ENCODE data around the gene ENTR1. TPM values are rescaled to one million over a fixed set of nuclear protein-coding genes. Genes with fewer than 3 reads are reported as not detected.

ENTR1 gene
- total and polyA plus RNA-seq, 2 of the 13 experiments (the other 11 are each of a cell fraction or from before 2014, with no cell fraction given), result 70.1 to 76.4 TPM

DNA sequence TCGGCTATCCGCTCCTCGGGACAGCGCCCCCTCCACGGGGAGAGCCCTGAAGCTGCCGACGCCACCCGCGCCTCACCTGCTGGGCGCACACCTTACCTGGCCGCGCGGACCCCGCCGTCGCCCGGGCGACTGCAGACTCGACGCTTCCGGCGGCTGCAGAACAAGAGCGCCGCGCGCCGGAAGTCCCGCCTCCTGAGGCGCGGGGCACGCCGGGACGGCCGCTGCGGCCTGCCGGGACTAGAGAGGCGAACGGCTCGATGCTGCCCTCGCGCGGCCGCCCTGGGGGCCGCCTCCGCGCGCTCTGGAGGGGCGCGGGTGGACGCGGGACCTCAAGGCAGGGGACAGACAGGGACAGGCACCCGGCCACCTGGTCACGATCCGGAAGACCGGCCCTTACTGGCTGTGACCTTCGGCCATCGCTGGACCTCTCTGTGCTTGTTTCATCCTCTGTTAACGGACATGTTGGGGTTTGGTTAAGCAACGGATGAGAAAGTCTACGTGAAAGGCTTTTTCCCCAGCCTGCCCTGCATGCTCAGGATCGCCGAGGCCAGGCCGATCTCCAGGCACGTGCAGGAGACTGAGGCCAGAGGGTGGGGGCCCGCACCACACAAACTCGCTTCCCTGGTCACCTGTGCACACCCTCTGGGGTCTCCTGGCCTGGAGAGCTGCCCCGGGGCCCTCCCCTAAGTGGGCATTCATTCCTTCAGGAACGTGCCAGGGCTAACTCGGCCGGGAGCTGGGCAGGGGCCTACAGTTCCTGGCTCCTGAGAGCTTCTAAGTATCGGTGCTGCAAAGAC lies 10.2 kb downstream of the ENTR1 start, which contains the start of gene SNAPC4 (continued):
- TF ChIP-seq SRSF1 (optimal IDR thresholded peaks at IDR 0.05; ENCODE audit: low read depth, low read length), result no peak
- no peak for TF ChIP-seq POLR2AphosphoS2 (IDR thresholded peaks at IDR 0.05; ENCODE audit: low read depth, low read length)
- TF ChIP-seq KDM3A (CRISPR knock-in tag; IDR thresholded peaks at IDR 0.05; ENCODE audit: low read depth), result 0 out of 2 replicates have a peak, but pooled peaks have one; percentile 62
- no peak for TF ChIP-seq ZBTB7B (CRISPR knock-in tag; IDR thresholded peaks at IDR 0.05)
- TF ChIP-seq, protein P1, sequence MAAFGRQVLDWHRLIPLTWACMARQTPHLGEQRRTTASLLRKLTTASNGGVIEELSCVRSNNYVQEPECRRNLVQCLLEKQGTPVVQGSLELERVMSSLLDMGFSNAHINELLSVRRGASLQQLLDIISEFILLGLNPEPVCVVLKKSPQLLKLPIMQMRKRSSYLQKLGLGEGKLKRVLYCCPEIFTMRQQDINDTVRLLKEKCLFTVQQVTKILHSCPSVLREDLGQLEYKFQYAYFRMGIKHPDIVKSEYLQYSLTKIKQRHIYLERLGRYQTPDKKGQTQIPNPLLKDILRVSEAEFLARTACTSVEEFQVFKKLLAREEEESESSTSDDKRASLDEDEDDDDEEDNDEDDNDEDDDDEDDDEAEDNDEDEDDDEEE (CRISPR knock-in tag; IDR thresholded peaks at IDR 0.05), result peak; percentile 70; the same call in 1 of the 2 replicates
- no peak for TF ChIP-seq RFXANK (CRISPR knock-in tag; IDR thresholded peaks at IDR 0.05)
- TF ChIP-seq ZFAT (CRISPR knock-in tag; conservative IDR thresholded peaks at IDR 0.05), result no peak
- TF ChIP-seq FOSL2 (CRISPR knock-in tag; IDR thresholded peaks at IDR 0.05), result no peak; the same call in 1 of the 2 replicates
- TF ChIP-seq, protein P2, sequence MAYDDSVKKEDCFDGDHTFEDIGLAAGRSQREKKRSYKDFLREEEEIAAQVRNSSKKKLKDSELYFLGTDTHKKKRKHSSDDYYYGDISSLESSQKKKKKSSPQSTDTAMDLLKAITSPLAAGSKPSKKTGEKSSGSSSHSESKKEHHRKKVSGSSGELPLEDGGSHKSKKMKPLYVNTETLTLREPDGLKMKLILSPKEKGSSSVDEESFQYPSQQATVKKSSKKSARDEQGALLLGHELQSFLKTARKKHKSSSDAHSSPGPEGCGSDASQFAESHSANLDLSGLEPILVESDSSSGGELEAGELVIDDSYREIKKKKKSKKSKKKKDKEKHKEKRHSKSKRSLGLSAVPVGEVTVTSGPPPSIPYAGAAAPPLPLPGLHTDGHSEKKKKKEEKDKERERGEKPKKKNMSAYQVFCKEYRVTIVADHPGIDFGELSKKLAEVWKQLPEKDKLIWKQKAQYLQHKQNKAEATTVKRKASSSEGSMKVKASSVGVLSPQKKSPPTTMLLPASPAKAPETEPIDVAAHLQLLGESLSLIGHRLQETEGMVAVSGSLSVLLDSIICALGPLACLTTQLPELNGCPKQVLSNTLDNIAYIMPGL (CRISPR knock-in tag; IDR thresholded peaks at IDR 0.05; ENCODE audit: borderline replicate concordance in 1 of 2, low read depth in 1 of 2), result peak; percentile 78 to 86; a peak in 3 of 4 replicates
- peak; percentile 47; the same call in 1 of the 2 replicates for TF ChIP-seq ZNF354B (CRISPR knock-in tag; IDR thresholded peaks at IDR 0.05)
- TF ChIP-seq, protein P3, sequence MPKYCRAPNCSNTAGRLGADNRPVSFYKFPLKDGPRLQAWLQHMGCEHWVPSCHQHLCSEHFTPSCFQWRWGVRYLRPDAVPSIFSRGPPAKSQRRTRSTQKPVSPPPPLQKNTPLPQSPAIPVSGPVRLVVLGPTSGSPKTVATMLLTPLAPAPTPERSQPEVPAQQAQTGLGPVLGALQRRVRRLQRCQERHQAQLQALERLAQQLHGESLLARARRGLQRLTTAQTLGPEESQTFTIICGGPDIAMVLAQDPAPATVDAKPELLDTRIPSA (CRISPR knock-in tag; IDR thresholded peaks at IDR 0.05; ENCODE audit: borderline replicate concordance), result no peak
- TF ChIP-seq ZSCAN12 (CRISPR knock-in tag; IDR thresholded peaks at IDR 0.05), result no peak
- TF ChIP-seq, protein P4, sequence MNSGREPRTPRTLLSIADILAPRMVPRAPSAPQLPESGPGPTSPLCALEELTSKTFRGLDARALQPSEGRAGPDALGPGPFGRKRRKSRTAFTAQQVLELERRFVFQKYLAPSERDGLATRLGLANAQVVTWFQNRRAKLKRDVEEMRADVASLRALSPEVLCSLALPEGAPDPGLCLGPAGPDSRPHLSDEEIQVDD (CRISPR knock-in tag; IDR thresholded peaks at IDR 0.05; ENCODE audit: borderline replicate concordance), result no peak
- TF ChIP-seq ZNF180 (CRISPR knock-in tag; IDR thresholded peaks at IDR 0.05; ENCODE audit: borderline replicate concordance, low read depth), result no peak
- TF ChIP-seq ZNF501 (CRISPR knock-in tag; IDR thresholded peaks at IDR 0.05), result peak; percentile 50; the same call in 1 of the 2 replicates
- TF ChIP-seq NONO (IDR thresholded peaks at IDR 0.05), result no peak
- TF ChIP-seq NONO (CRISPR knock-in tag; conservative IDR thresholded peaks at IDR 0.05), result peak; percentile 89
- TF ChIP-seq TEAD2 (CRISPR knock-in tag; IDR thresholded peaks at IDR 0.05), result no peak
- TF ChIP-seq, protein P5, sequence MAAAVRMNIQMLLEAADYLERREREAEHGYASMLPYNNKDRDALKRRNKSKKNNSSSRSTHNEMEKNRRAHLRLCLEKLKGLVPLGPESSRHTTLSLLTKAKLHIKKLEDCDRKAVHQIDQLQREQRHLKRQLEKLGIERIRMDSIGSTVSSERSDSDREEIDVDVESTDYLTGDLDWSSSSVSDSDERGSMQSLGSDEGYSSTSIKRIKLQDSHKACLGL (CRISPR knock-in tag; IDR thresholded peaks at IDR 0.05), result 0 out of 2 replicates have a peak, but pooled peaks have one; percentile 51
- TF ChIP-seq, protein P6, sequence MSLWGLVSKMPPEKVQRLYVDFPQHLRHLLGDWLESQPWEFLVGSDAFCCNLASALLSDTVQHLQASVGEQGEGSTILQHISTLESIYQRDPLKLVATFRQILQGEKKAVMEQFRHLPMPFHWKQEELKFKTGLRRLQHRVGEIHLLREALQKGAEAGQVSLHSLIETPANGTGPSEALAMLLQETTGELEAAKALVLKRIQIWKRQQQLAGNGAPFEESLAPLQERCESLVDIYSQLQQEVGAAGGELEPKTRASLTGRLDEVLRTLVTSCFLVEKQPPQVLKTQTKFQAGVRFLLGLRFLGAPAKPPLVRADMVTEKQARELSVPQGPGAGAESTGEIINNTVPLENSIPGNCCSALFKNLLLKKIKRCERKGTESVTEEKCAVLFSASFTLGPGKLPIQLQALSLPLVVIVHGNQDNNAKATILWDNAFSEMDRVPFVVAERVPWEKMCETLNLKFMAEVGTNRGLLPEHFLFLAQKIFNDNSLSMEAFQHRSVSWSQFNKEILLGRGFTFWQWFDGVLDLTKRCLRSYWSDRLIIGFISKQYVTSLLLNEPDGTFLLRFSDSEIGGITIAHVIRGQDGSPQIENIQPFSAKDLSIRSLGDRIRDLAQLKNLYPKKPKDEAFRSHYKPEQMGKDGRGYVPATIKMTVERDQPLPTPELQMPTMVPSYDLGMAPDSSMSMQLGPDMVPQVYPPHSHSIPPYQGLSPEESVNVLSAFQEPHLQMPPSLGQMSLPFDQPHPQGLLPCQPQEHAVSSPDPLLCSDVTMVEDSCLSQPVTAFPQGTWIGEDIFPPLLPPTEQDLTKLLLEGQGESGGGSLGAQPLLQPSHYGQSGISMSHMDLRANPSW (CRISPR knock-in tag; IDR thresholded peaks at IDR 0.05; ENCODE audit: borderline replicate concordance), result no peak
- no peak for TF ChIP-seq PAX8 (CRISPR knock-in tag; IDR thresholded peaks at IDR 0.05; ENCODE audit: borderline replicate concordance)
- no peak for TF ChIP-seq HDAC6 (IDR thresholded peaks at IDR 0.05; ENCODE audit: low read depth, low read length)

All from HepG2 (cell line).